ENCODE results near the gene ZFP36. TPM values are rescaled to one million over a fixed set of nuclear protein-coding genes. Genes with fewer than 3 reads are reported as not detected.
A peak's percentile ranks its signal among the peaks of the same experiment; 100 is the strongest.

Gene ZFP36
- total RNA-seq, 8 experiments from 2014 or later, result 0.96 to 30.4 (median 6.6) TPM

DNA sequence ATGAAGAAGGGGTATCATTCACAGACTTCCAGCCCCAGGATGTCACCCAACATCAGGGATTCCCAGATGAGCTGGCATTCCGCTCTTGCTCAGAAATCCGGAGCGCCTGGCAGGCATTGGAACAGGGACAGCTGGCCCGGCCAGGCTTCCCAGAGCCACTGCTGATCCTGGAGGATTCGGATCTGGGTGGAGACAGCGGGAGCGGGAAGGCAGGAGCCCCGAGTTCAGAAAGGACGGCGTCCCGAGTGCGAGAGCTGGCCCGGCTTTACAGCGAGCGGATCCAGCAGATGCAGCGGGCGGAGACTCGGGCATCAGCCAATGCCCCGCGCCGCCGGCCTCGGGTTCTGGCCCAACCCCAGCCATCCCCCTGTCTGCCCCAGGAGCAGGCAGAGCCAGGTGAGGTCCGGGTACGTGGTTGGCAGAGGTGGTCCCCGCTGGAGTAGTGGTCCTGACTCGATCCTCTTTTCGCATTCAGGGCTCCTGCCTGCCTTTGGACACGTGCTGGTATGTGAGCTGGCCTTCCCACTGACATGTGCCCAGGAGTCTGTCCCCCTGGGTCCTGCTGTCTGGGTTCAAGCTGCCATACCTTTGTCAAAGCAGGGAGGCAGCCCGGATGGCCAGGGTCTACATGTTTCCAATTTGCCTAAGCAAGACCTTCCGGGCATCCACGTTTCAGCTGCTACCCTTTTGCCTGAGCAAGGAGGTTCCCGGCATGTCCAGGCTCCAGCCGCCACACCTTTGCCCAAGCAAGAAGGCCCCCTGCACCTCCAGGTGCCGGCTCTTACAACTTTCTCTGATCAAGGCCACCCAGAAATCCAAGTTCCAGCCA lies 16.8 kb downstream of the ZFP36 start:
- no peak overlapping the region for H3K27ac ChIP-seq
- ATAC-seq (replicated peaks in 6 of 8), result peak in 2 of 8 experiments; percentile 7 to 15
- WGBS, 10 experiments, result 80 to 100% (median 96%) methylated on average over 1 to 9 of the region's 35 CpGs; no CpG with 5 or more reads in 5 of the 10 experiments

DNA sequence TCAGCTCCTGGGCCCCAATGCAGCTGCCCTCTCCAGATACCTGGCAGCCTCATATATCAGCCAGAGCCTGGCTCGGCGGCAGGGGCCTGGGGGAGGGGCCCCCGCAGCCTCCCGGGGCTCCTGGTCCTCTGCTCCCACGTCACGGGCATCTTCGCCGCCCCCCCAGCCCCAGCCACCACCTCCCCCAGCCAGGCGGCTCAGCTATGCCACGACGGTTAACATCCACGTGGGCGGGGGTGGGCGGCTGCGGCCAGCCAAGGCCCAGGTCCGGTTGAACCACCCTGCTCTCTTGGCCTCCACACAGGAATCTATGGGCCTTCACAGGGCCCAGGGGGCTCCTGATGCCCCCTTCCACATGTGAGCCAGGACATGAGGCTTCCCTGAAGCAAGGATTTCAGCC lies 18.3 kb downstream of the ZFP36 start:
- in situ Hi-C loops (cut with MboI; ENCODE audit: low pct_unique_long_range_greater_than_20kb in 2 of 9, low sequenced_read_pairs in 9 of 9, unreplicated experiment in 9 of 9), result no loop called here
- no peak overlapping the region for H3K27ac ChIP-seq
- no peak for ATAC-seq (replicated peaks in 6 of 8)
- no peak overlapping the region for H3K4me3 ChIP-seq
- peaks cover 6 to 12% of the 10 kb centered on the region in 2 donors for H3K4me1 ChIP-seq (replicated peaks in 1 of 2)
- no CpG with 5 or more reads among the region's 16 CpGs for WGBS, 10 experiments

More for the DNA sequence above, 16.8 kb downstream of the ZFP36 start:
- in situ Hi-C loops (cut with MboI; ENCODE audit: low pct_unique_long_range_greater_than_20kb in 2 of 9, low sequenced_read_pairs in 9 of 9, unreplicated experiment in 9 of 9), result no loop called here
- Histone ChIP-seq H3K4me3 (no peak overlapping the region), H3K4me1 (replicated peaks in 1 of 2) (peaks cover 6 to 7% of the 10 kb centered on the region in 2 donors)

DNA sequence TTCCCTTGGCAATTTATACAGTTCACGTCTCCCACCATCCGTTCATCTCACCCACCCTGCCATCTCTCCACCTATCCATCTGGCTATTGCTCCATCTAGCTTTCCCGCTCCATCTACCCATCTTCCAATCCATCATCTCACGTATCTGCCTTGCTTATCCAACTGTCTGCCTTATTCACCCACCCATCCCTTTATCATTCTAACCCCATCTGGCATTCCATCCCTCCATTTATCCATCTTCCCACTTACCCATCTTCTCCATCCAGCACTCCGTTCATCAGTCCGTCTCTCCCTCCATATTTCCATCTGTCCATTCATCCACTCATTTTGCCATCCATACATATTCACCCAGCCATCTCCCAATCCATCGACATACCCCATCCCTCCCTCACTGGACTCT lies 19.1 kb downstream of the ZFP36 start:
- ATAC-seq (replicated peaks in 6 of 8), result no peak
- H3K4me3 ChIP-seq, result no peak overlapping the region
- H3K27ac ChIP-seq, result no peak overlapping the region
- peaks cover 6 to 12% of the 10 kb centered on the region in 2 donors for H3K4me1 ChIP-seq (replicated peaks in 1 of 2)
- WGBS, 10 experiments, result 63 to 100% (median 93%) methylated on average over 1 to 7 of the region's 7 CpGs
- in situ Hi-C loops (cut with MboI; ENCODE audit: low pct_unique_long_range_greater_than_20kb in 2 of 9, low sequenced_read_pairs in 9 of 9, unreplicated experiment in 9 of 9), result no loop called here

DNA sequence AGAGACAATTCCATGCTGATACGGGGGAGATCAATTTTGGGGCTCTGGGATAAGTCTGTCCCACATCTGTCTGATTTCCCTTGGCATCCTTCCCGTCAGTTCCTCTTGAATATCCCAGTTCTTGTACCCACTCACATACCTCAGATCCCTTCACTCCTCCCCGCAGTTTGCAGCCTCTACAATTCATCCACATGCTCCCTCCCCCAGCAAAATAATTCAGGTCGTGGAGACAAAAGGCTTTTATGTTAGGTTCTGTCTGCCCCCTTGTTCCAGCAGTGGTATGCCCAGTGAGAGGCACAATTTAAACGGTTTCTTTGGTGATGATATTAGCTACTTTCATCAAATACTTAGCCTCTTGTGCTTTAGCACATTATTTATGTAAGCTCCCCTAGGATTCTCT lies 19.5 kb downstream of the ZFP36 start:
- peaks cover 6 to 12% of the 10 kb centered on the region in 2 donors for H3K4me1 ChIP-seq (replicated peaks in 1 of 2)
- H3K27ac ChIP-seq, result no peak overlapping the region
- in situ Hi-C loops (cut with MboI; ENCODE audit: low pct_unique_long_range_greater_than_20kb in 2 of 9, low sequenced_read_pairs in 9 of 9, unreplicated experiment in 9 of 9), result no loop called here
- H3K4me3 ChIP-seq, result no peak overlapping the region
- WGBS, 10 experiments, result 0 to 52% (median 35%) methylated on average over 1 to 5 of the region's 5 CpGs; no CpG with 5 or more reads in 3 of the 10 experiments
- no peak for ATAC-seq (replicated peaks in 6 of 8)

DNA sequence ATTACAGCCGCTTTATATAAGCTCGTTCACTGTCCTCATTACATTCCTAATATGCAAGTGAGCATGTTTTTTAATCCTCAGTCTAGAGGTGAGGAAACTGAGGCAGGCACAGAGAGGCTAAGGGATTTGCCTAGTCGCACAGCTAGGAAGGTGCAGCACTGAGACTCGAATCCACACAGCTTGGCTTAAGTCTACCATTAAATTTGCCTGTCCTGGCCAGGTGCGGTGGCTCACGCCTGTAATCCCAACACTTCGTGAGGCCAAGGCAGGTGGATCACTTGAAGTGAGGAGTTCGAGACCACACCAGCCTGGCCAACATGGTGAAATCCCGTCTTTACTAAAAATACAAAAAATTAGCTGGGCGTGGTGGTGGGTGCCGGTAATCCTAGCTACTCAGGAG lies 21.1 kb downstream of the ZFP36 start:
- no peak for ATAC-seq (replicated peaks in 6 of 8)
- Histone ChIP-seq H3K4me1 (replicated peaks in 1 of 2) (peaks cover 6 to 12% of the 10 kb centered on the region in 2 donors), H3K4me3 (no peak overlapping the region), H3K27ac (no peak overlapping the region)
- in situ Hi-C loops (cut with MboI; ENCODE audit: low pct_unique_long_range_greater_than_20kb in 2 of 9, low sequenced_read_pairs in 9 of 9, unreplicated experiment in 9 of 9), result no loop called here
- WGBS, 10 experiments, result 80 to 100% (median 92%) methylated on average over 2 to 6 of the region's 11 CpGs; no CpG with 5 or more reads in 3 of the 10 experiments

DNA sequence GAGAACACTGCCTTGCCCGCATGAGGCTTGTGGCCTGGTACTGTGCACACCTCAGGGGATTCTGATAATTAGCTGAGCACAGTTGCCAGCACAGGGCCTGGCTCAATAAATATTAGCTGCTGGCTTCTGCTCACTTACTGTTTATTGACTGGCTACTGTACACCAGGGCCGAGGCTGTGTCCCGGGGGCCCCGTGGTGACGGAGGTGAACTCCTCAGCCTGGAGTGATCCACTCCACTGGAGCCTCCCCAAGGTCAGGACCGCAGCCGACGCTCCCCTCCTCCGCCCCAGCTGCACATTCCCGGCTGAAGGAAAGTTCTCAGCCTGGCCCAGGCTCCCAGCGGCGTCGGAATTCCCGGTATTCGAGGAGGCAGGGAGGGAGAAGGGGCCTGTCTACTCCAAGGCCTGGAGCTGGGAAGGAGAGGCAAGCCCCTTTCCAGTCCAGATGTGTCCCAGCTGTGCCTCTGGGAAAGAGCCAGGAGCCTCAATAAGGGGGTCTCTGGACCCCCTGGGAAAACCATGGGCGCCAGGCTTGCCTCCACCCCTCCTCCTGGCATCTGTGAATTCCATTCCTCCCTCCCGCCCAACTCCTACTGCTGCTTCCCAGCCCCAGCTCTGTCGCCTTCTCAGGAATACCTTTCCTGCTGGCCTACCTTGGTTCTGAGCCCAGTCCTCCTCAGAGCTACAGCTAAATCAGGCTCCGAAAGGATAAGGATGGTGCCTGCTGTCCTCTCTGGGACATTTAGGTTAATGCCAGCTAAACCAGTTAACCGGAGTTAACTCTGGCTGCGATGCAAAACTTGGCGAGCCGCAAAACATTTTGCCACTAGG lies 21.9 kb downstream of the ZFP36 start:
- ATAC-seq (replicated peaks in 6 of 8), result peak; percentile 35 to 71 (median 46)
- 0 to 74% (median 64%) methylated on average over 1 to 7 of the region's 23 CpGs; no CpG with 5 or more reads in 2 of the 10 experiments for WGBS, 10 experiments
- no peak overlapping the region for H3K4me3 ChIP-seq
- in situ Hi-C loops (cut with MboI; ENCODE audit: low pct_unique_long_range_greater_than_20kb in 2 of 9, low sequenced_read_pairs in 9 of 9, unreplicated experiment in 9 of 9), result no loop called here
- peaks cover 6 to 12% of the 10 kb centered on the region in 2 donors for H3K4me1 ChIP-seq (replicated peaks in 1 of 2)
- no peak overlapping the region for H3K27ac ChIP-seq

DNA sequence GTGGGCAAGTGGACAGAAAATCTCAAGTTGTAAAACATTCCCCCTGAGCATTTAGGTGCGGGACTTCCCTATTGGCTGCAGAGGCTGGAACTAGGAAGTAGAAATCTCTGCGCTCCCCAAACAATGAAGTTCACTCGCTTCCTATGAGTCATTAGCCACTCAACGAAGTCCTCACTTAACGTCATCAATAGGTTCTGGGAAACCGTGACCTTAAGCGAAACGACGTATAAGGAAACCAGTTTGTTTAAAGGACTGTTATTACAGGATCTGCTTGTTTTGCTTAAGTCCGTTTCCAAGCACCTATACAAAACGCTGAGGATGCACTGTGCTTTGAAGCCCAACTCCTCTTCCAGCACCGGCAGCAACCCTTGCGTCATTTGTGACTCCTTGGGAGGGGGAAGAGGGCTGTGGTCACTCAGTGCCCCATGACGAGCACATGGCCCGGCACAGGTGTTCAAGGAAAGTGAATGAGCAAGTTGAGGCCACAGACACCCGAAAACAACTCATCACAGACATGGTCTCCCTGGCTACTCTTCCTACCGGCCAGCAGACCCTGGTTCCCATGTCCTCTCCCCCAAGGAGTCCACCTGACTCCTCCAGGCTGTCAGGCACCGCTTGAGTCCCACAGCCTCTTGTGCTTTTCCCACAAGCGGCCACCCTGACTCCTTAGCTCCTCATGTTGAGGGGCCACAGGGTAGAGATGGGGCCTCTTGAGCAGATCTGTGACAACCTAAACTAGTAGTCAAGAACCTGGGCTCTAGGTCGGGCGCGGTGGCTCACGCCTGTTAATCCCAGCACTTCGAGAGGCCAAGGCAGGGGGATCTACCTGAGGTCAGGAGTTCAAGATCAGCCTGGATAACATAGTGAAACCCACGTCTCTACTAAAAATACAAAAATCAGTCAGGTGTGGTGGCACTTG lies 24.3 kb downstream of the ZFP36 start:
- 54 to 71% (median 63%) methylated on average over 4 to 17 of the region's 25 CpGs; no CpG with 5 or more reads in 1 of the 10 experiments for WGBS, 10 experiments
- no peak overlapping the region for H3K4me3 ChIP-seq
- in situ Hi-C loops (cut with MboI; ENCODE audit: low pct_unique_long_range_greater_than_20kb in 2 of 9, low sequenced_read_pairs in 9 of 9, unreplicated experiment in 9 of 9), result no loop called here

DNA sequence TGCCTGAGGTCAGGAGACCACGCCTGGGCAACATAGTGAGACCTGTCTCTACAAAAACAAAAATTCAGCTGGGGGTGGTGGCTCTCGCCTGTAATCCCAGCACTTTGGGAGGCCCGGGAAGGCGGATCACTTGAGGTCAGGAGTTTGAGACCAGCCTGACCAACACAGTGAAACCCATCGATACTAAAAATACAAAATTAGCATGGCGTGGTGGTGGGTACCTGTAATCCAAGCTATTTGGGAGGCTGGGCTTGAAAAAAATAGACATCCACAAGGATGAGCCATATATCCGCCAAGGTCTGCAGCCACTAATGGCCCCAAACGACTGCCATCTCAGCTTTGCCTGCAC lies 26.0 kb downstream of the ZFP36 start:
- in situ Hi-C loops (cut with MboI; ENCODE audit: low pct_unique_long_range_greater_than_20kb in 2 of 9, low sequenced_read_pairs in 9 of 9, unreplicated experiment in 9 of 9), result no loop called here
- Histone ChIP-seq H3K4me1 (replicated peaks in 1 of 2) (peaks cover 14 to 16% of the 10 kb centered on the region in 2 donors), H3K27ac (no peak overlapping the region), H3K4me3 (no peak overlapping the region)
- ATAC-seq (replicated peaks in 6 of 8), result no peak
- 88 to 100% (median 100%) methylated on average over 1 to 4 of the region's 8 CpGs; no CpG with 5 or more reads in 2 of the 10 experiments for WGBS, 10 experiments

More for the DNA sequence above, 24.3 kb downstream of the ZFP36 start:
- H3K27ac ChIP-seq, result no peak overlapping the region
- peaks cover 14 to 21% of the 10 kb centered on the region in 2 donors for H3K4me1 ChIP-seq (replicated peaks in 1 of 2)
- peak in 3 of 8 experiments; percentile 10 to 24 (median 15) for ATAC-seq (replicated peaks in 6 of 8)

DNA sequence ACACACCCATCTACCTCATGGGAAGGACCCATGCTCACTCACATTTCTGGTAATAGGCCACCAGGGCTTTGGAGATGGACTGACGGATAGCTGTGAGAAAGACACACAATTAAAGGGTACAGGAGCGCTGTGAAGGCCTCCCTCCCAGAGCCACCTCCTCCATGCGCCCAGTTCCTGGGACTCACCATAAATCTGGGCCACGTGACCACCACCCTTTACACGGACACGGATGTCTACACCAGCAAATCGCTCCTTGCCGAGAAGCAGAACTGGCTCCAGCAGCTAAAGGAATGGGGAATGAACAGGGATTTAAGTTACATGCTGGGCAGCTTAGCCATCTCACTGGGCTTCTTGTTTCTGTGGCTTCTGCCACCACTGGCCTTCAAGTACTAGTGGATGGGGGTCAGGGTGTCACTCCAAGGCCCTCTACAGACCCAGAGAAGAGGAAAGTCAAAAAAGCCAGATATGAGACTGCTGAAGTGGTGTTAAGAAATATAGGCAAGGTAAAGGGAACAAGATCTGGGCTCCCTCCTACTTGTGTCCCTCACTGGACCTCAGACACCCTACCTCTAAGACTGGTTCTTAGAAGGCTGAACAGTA lies 26.9 kb downstream of the ZFP36 start:
- no peak overlapping the region for H3K27ac ChIP-seq

DNA sequence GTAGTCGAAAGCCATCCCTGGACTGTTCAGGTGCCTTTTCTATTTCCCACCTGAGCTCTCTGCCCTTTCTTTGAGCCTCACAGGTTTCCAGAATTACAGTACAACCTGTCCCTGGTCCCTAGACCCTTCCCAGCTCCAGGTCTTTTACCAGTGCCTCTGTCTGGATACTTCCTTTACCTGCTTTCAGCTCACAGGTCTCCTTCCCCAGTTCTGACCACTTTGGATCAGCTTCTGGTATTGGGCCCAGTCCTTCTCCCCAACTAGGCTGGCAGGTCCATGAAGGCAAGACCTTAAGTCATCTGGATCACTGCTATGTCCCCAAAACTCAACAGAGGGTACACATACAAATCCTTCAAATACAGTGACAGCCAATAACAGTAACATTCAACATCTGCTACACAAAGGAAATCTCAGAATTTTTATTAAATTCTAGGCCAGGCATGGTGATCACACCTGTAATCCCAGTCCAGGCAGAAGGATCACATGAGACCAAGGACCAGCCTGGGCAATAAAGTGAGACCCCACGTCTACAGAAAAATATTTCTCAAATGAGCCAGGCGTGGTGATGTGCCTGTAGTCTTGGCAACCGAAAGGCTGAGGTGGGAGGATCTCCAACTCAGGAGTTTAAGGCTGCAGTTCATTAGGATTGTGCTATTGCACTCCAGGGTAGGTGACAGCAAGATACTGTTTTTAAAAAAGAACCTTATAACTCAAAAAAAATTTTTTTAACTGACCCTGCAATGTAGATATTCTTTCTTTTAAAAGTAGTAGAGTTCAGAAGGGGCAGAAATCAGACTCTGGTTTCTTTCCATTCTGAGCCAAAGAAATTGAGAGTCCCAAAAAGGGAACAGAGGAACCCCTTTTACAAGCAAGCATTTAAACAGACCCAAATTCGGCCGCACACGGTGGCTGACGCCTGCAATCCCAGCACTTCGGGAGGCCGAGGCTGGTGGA lies 27.8 kb downstream of the ZFP36 start:
- no peak for ATAC-seq (replicated peaks in 6 of 8)
- 0 to 70% (median 51%) methylated on average over 1 to 10 of the region's 10 CpGs; no CpG with 5 or more reads in 2 of the 10 experiments for WGBS, 10 experiments
- Histone ChIP-seq H3K4me1 (replicated peaks in 1 of 2) (peaks cover 10 to 14% of the 10 kb centered on the region in 2 donors), H3K4me3 (peak overlapping the region; percentile 76 to 94 (median 88)), H3K27ac (no peak overlapping the region)
- in situ Hi-C loops (cut with MboI; ENCODE audit: low pct_unique_long_range_greater_than_20kb in 2 of 9, low sequenced_read_pairs in 9 of 9, unreplicated experiment in 9 of 9), result no loop called here

More for the DNA sequence above, 26.9 kb downstream of the ZFP36 start:
- no peak overlapping the region for H3K4me3 ChIP-seq
- in situ Hi-C loops (cut with MboI; ENCODE audit: low pct_unique_long_range_greater_than_20kb in 2 of 9, low sequenced_read_pairs in 9 of 9, unreplicated experiment in 9 of 9), result no loop called here
- H3K4me1 ChIP-seq (replicated peaks in 1 of 2), result peaks cover 14% of the 10 kb centered on the region in 2 donors
- no peak for ATAC-seq (replicated peaks in 6 of 8)
- WGBS, 10 experiments, result 85 to 100% (median 99%) methylated on average over 4 to 8 of the region's 8 CpGs; no CpG with 5 or more reads in 6 of the 10 experiments

Measured in motor neuron (in vitro differentiated cells).